SU-DHL-6 (cell line): ENCODE measurements around the gene EPHA7.

Experiments
- H2AFZ ChIP-seq: fragments of 200-600 bp; sonication (generic); 2 replicates; pipeline ENCODE4 v1.6.1; 2014; ENCODE audit warnings: low read depth, mild to moderate bottlenecking, moderate library complexity, mixed read lengths, antibody characterized with exemption, low read length; ENCODE audit not compliant: severe bottlenecking
- H3F3A ChIP-seq: fragments of 200-600 bp; shearing (Covaris generic); 2 replicates; pipeline ENCODE4 v1.6.0; 2016; ENCODE audit warnings: antibody characterized with exemption, mild to moderate bottlenecking; ENCODE audit not compliant: insufficient read depth
- H3K27ac ChIP-seq: fragments of 200-600 bp; sonication (generic); 2 replicates; pipeline ENCODE4 v1.5.1; 2016; ENCODE audit warnings: low read depth, mild to moderate bottlenecking, low read length, moderate library complexity, mixed read lengths
- H3K27me3 ChIP-seq: fragments of 200-600 bp; sonication (generic), shearing (Covaris generic); 2 replicates; pipeline ENCODE4 v1.6.0; 2014; ENCODE audit warnings: mild to moderate bottlenecking, low read length
- H3K36me3 ChIP-seq: fragments of 200-600 bp; sonication (generic); 2 replicates; pipeline ENCODE4 v1.6.1; 2014; ENCODE audit warnings: mild to moderate bottlenecking, low read length, mixed read lengths
- H3K4me2 ChIP-seq: fragments of 300-600, 200-600 bp; shearing (Covaris generic), sonication (generic); 2 replicates; pipeline ENCODE4 v1.6.0; 2014; ENCODE audit warnings: low read length, low read depth, mild to moderate bottlenecking; ENCODE audit not compliant: poor library complexity, severe bottlenecking
- H3K4me3 ChIP-seq: fragments of 200-600 bp; sonication (generic); 2 replicates; pipeline ENCODE4 v1.5.1; 2014; ENCODE audit warnings: antibody characterized with exemption, low read length, mild to moderate bottlenecking, mixed read lengths; ENCODE audit not compliant: insufficient read depth, poor library complexity, severe bottlenecking
- H3K79me2 ChIP-seq: fragments of 200-600 bp; sonication (generic); 2 replicates; pipeline ENCODE4 v1.6.1; 2014; ENCODE audit warnings: mild to moderate bottlenecking, low read length, moderate library complexity; ENCODE audit not compliant: insufficient read depth
- H3K9ac ChIP-seq: fragments of 200-600 bp; sonication (generic); 2 replicates; pipeline ENCODE4 v1.7.0; 2014; ENCODE audit warnings: mild to moderate bottlenecking, low read length
- H3K9me2 ChIP-seq: fragments of 200-600 bp; sonication (generic); replicated peaks from 2 replicates; pipeline ENCODE4 v1.6.1; 2014; ENCODE audit warnings: low read length; ENCODE audit not compliant: insufficient read depth
- H3K9me3 ChIP-seq: fragments of 200-600 bp; sonication (generic); 2 replicates; pipeline ENCODE4 v1.6.1; 2014; ENCODE audit warnings: low read length, mixed read lengths; ENCODE audit not compliant: insufficient read depth
- H4K20me1 ChIP-seq: fragments of 200-600 bp; sonication (generic); 2 replicates; pipeline ENCODE4 v1.6.1; 2014; ENCODE audit warnings: low read depth, mild to moderate bottlenecking, antibody characterized with exemption, low read length, moderate library complexity, mixed read lengths
- EZH2phosphoT487 ChIP-seq: fragments of 200-600 bp; sonication (generic), shearing (Covaris generic); conservative IDR thresholded peaks from 2 replicates; pipeline ENCODE4 v1.6.1; 2018; ENCODE audit warnings: mild to moderate bottlenecking, antibody characterized with exemption, low read length, moderate library complexity, mixed read lengths
- TF ChIP-seq, protein P1 (sequence below): fragments of 200-600 bp; sonication (generic); IDR thresholded peaks from one replicate; pipeline ENCODE4 v1.5.1; 2017; ENCODE audit warnings: antibody characterized with exemption, mild to moderate bottlenecking, low read length, moderate library complexity; ENCODE audit not compliant: insufficient read depth, poor library complexity, severe bottlenecking

Gene EPHA7

DNA sequence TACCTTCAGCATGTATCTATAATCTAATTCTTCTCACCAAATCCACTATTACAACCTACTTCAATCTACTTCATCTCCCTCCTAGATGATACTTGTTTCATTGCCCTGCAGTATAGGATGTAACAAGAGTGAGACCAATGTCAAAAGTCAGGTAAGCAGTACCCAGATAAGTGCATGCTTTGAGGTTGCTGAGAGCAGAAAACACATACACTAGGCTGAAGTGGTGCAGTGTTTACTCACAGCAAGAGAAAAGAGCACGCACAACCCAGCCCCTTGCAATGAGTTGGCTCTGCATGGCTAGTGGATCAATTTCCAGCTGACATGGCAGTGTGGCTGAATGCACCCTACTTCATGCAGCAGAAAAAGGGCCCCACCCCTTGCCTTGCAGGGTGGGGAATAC lies 199.9 kb downstream of the EPHA7 start:
- Histone ChIP-seq H3F3A (no peaks in the 10 kb centered on the region), H3K9me3 (no peaks in the 10 kb centered on the region), H3K36me3 (no peaks in the 10 kb centered on the region), H2AFZ (no peak overlapping the region), H3K4me2 (no peak overlapping the region), H3K27ac (no peak overlapping the region), H4K20me1 (no peaks in the 10 kb centered on the region), H3K79me2 (no peaks in the 10 kb centered on the region), H3K4me3 (no peak overlapping the region), H3K27me3 (no peaks in the 10 kb centered on the region), H3K9me2 (no peaks in the 10 kb centered on the region), H3K9ac (no peak overlapping the region)
- TF ChIP-seq, protein P1, sequence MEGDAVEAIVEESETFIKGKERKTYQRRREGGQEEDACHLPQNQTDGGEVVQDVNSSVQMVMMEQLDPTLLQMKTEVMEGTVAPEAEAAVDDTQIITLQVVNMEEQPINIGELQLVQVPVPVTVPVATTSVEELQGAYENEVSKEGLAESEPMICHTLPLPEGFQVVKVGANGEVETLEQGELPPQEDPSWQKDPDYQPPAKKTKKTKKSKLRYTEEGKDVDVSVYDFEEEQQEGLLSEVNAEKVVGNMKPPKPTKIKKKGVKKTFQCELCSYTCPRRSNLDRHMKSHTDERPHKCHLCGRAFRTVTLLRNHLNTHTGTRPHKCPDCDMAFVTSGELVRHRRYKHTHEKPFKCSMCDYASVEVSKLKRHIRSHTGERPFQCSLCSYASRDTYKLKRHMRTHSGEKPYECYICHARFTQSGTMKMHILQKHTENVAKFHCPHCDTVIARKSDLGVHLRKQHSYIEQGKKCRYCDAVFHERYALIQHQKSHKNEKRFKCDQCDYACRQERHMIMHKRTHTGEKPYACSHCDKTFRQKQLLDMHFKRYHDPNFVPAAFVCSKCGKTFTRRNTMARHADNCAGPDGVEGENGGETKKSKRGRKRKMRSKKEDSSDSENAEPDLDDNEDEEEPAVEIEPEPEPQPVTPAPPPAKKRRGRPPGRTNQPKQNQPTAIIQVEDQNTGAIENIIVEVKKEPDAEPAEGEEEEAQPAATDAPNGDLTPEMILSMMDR, result no peak
- TF ChIP-seq EZH2phosphoT487, result no peak

DNA sequence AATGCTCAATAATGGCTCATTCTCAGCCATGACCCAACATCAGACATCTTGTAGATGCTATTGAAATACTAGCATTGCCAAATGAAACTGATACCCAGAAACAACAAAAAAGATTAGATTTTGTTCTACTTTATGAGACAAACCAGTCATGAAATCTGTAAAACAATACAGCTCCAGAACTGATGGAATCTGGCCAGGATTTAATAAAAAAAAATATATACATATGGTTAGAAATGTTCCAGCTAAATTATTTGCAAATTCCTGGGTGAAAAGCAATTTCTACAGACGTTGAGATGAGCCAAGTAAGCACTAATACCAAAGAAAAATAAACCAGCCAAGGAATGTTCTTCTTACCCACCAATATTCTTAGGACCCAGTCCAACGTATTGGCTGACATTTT lies 201.3 kb downstream of the EPHA7 start:
- no peaks in the 10 kb centered on the region for H3K27me3 ChIP-seq
- H4K20me1 ChIP-seq, result no peaks in the 10 kb centered on the region
- TF ChIP-seq EZH2phosphoT487, result no peak
- TF ChIP-seq, protein P1, result no peak
- no peak overlapping the region for H3K9ac ChIP-seq
- no peaks in the 10 kb centered on the region for H3K9me3 ChIP-seq
- H3K4me3 ChIP-seq, result no peak overlapping the region
- no peak overlapping the region for H3K4me2 ChIP-seq
- no peaks in the 10 kb centered on the region for H3K36me3 ChIP-seq
- no peak overlapping the region for H3K27ac ChIP-seq
- no peaks in the 10 kb centered on the region for H3K9me2 ChIP-seq
- H3F3A ChIP-seq, result no peaks in the 10 kb centered on the region
- H3K79me2 ChIP-seq, result no peaks in the 10 kb centered on the region
- H2AFZ ChIP-seq, result no peak overlapping the region

DNA sequence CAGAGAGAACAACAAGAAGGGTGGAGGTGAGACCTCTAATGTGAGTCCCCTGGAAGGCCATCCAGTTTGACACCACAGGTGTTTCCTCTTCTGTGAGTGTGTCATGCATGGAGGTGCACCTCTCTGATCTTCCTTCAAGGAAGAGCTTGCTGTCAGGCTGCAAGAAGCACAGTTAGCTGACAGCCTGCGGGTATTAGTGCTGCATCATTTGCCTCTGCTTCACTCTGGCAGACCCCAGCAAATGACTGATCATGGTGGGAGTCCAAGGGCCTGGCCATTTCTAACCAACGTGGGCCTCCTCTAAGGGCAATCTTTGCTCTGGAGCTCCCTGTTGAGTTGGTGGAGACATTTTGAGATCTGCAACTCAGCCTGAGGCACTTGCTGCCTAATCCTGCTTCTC lies 206.3 kb downstream of the EPHA7 start:
- Histone ChIP-seq H3K9ac (no peak overlapping the region), H3F3A (no peaks in the 10 kb centered on the region), H3K4me2 (no peak overlapping the region), H3K9me2 (no peaks in the 10 kb centered on the region), H3K79me2 (no peaks in the 10 kb centered on the region), H3K27me3 (no peaks in the 10 kb centered on the region), H3K4me3 (no peak overlapping the region), H3K36me3 (no peaks in the 10 kb centered on the region), H3K27ac (no peak overlapping the region), H3K9me3 (no peaks in the 10 kb centered on the region), H4K20me1 (no peaks in the 10 kb centered on the region), H2AFZ (no peak overlapping the region)
- TF ChIP-seq, protein P1, result no peak
- TF ChIP-seq EZH2phosphoT487, result no peak

- H3K4me3 ChIP-seq, result no peak overlapping the region
- no peaks in the 10 kb centered on the region for H3K9me2 ChIP-seq
- no peaks in the 10 kb centered on the region for H3K9me3 ChIP-seq
- TF ChIP-seq, protein P1, result no peak
- no peak for TF ChIP-seq EZH2phosphoT487
- no peak overlapping the region for H3K27ac ChIP-seq
- no peak overlapping the region for H3K9ac ChIP-seq
- no peaks in the 10 kb centered on the region for H3F3A ChIP-seq
- H2AFZ ChIP-seq, result no peak overlapping the region
- no peaks in the 10 kb centered on the region for H3K27me3 ChIP-seq
- H3K36me3 ChIP-seq, result no peaks in the 10 kb centered on the region
- no peaks in the 10 kb centered on the region for H4K20me1 ChIP-seq
- H3K4me2 ChIP-seq, result no peak overlapping the region
- no peaks in the 10 kb centered on the region for H3K79me2 ChIP-seq
These were observed 208.5 kb downstream of the EPHA7 start for GRCh38 chr6:93210908-93211307.
